GM18870 (cell line): ENCODE results near the gene CDC37.

ENCODE experiments used
- ATAC-seq: cut with Tn5 transposase; IDR thresholded peaks from one replicate; pipeline ENCODE4 v1.9.1; 2021; ENCODE audit warnings: moderate library complexity; ENCODE audit not compliant: unreplicated experiment

CDC37 gene

GRCh38 chr19:10363789-10364281, 39.5 kb downstream of the CDC37 start:
- no peak for ATAC-seq

GRCh38 chr19:10362259-10362658, 41.1 kb downstream of the CDC37 start:
- ATAC-seq = no peak

DNA sequence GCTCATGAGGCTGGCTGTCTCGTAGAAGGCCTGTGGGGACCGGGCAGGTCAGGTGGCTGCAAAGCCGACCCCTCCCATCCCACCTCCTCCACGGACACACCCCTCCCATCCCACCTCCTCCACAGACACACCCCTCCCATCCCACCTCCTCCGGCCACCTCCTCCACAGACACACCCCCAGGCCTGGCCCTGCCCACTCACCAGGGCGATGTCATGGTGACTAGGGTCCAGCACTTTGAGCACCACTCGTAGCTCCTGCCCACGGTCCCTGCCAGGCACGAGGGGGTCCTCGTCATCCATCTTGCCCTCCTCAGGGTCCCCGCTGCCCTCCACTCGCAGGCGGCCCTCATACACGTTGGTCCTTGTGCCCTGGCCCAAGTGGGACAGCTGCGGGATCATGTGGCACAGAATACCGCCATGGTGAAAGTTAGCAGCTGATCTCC, 41.8 kb downstream of the CDC37 start:
- no peak for ATAC-seq

GRCh38 chr19:10356431-10356830, 46.9 kb downstream of the CDC37 start:
- ATAC-seq = no peak

DNA sequence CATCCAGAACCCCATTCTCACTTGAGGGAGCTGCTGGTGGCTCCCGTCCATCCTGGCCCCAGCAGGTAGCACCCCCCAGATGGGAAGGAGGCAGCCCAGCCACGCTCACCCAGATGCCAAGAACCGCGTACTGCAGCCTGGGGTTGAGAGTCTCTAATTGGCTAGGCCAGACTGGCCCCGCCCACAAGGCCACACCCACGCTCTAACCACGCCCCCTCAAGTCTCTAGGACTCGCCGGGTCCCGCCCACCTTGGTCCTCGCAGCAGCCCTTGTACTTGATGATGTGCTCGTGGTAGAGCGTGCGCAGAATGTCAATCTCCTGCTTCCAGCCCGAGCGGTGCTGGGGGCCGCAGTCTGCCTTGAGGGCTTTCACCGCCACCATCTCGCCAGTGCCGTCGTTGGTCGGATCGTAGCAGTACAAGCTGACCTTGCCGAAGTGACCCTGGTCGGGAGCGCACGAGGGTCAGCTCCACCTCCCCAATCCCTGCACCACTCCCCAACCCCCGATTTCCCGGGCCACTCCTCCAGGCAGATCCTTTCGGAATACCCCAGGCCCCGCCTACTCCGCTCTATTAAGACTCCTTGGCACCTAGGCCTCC, 49.5 kb downstream of the CDC37 start:
- no peak for ATAC-seq

GRCh38 chr19:10352764-10353671, 50.3 kb downstream of the CDC37 start:
- no peak for ATAC-seq

DNA sequence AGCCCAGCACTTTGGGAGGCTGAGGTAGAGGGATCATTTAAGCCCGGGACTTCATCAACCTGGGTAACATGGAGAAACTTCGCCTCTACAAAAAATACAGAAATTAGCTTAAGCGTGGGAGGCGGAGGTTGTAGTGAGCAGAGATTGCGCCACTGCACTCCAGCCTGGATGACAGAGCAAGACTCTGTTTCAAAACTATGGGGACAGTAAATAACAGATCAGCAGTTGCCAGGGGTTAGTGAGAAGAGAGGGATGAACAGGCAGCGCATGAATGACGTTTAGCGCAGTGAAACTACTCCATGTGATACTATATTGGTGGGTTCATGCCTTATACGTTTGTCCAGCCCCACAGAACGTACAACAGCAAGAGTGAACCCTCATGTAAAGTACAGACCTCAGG, 56.8 kb downstream of the CDC37 start:
- ATAC-seq = no peak

DNA sequence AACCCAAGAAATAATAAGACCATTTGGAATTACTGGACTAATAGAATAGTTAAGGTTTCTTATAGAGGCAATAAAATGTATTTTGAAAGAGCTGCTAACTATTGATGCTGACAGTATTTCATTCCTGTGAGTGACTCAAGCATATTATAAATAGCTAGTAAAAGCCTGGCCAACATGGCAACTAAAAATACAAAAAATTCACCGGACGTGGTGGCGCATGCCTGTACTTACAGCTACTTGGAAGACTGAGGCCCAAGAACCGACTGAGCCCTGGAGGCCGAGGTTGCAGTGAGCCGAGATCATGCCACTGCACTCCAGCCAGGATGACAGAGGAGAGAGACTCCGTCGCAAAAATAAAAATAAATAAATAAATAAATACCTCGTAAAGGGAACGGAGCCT, 58.6 kb downstream of the CDC37 start:
- no peak for ATAC-seq

DNA sequence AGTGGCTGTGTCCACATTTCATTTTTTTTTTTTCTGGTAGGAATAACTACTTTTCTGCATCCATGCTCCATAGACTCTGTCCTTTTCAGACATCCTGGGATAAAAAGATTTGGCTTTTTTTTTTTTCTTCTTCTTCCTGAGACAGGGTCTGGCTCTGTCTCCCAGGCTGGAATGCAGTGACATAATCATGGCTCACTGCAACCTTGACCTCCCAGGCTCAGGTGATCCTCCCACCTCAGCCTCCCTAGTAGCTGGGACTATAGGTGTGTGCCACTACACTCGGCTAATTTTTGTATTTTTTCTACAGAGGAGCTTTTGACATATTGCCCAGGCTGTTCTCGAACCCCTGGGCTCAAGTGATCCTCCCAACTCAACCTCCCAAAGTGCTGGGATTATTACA, 59.8 kb downstream of the CDC37 start:
- ATAC-seq = no peak
